ENCODE measurements around the gene GPR146.

GRCh38 chr7:1071731-1072254 lies 27.4 kb downstream of the GPR146 start:
- TF ChIP-seq CTCF (IDR thresholded peaks at IDR 0.05) (no peak), EZH2phosphoT487 (IDR thresholded peaks at IDR 0.05) (no peak)

Data from neural progenitor cell (in vitro differentiated cells).